ENCODE results near the gene ZNF813.
A peak's percentile ranks its signal among the peaks of the same experiment; 100 is the strongest.

Gene ZNF813

DNA sequence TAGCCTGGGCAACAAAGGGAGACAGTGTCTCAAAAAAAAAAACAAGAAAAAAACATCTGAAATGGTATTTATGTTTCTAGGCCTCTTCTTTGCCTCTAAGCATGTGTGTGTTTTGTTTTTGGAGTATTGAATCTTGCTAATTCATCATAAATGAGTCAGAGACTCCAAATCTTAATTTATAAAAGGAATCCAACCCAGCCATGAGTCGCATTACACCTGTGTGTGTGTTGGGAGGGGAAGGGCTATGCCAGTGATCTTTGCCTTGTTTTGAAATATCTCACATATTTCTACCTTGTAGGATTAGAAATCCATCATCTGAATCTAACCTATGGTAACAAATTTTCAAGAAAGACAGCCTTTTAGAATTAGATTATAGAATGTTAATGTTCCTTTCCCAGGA, 74.4 kb downstream of the ZNF813 start:
- no peak overlapping the region for H3K4me3 ChIP-seq (ENCODE audit: control insufficient read depth, low read depth, low read length)
- DNase-seq (ENCODE audit: low read depth) = no peak
- TF ChIP-seq, protein P1, sequence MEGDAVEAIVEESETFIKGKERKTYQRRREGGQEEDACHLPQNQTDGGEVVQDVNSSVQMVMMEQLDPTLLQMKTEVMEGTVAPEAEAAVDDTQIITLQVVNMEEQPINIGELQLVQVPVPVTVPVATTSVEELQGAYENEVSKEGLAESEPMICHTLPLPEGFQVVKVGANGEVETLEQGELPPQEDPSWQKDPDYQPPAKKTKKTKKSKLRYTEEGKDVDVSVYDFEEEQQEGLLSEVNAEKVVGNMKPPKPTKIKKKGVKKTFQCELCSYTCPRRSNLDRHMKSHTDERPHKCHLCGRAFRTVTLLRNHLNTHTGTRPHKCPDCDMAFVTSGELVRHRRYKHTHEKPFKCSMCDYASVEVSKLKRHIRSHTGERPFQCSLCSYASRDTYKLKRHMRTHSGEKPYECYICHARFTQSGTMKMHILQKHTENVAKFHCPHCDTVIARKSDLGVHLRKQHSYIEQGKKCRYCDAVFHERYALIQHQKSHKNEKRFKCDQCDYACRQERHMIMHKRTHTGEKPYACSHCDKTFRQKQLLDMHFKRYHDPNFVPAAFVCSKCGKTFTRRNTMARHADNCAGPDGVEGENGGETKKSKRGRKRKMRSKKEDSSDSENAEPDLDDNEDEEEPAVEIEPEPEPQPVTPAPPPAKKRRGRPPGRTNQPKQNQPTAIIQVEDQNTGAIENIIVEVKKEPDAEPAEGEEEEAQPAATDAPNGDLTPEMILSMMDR (IDR thresholded peaks at IDR 0.05; ENCODE audit: control insufficient read depth, insufficient read depth, low read depth, low read length, missing control alignments) = no peak

DNA sequence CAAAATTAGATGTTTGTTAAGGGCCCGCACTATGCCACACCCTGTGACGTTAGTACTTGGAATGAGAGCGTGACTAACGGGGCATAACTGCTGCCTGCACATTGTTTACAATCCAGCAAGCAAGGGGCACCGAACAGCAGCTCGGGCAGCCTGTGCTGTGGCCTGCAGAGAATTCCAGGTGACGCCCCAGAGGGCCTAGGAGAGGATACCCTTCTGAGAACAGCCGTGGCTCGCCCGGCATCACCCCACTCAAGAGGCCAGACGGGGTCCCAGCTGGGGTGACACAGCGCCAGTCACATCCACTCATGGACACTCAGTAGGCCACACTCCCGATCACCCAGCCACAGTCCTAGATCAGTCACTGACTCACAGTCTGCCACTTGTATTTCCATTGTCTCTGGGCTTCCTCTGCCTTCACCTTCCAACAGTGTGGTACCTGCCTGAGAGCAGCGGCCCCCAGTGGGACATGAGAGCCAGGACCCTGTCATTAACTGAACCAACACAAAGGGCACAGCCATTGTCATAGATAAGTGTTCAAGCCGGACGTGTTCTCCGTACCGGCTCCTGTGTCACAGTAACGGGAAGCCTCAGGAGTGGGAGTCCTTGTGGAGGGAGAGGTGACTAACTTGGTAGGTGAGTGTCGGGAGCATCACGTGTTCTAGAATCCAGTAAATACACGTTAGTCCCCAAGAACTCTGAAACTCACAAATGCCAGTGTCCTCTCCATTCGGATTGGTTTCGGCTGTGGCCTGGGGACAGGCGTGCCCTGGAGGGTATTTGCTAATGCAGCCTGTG, 77.9 kb downstream of the ZNF813 start:
- no peak overlapping the region for H3K4me3 ChIP-seq (ENCODE audit: control insufficient read depth, low read depth, low read length)
- DNase-seq (ENCODE audit: low read depth) = peak; percentile 78

More for the DNA sequence above, 77.9 kb downstream of the ZNF813 start:
- TF ChIP-seq, protein P1 (IDR thresholded peaks at IDR 0.05; ENCODE audit: control insufficient read depth, insufficient read depth, low read depth, low read length, missing control alignments) = no peak

Measured in AG09309 (cell line).